IMR-90 (cell line): ENCODE measurements around the gene PLXNA4. TPM values are rescaled to one million over a fixed set of nuclear protein-coding genes. Genes with fewer than 3 reads are reported as not detected.

ENCODE experiments used
- ATAC-seq: fragments of 200-7000 bp; cut with Tn5 transposase; 2 replicates; pipeline ENCODE4 v1.9.1; 2020; ENCODE audit warnings: low read depth, mild to moderate bottlenecking, moderate library complexity
- BruUV-seq: library from RNA; stranded (reverse); fragments of 400-500 nt; replicated peaks from 2 replicates; lab custom pipeline; 2021; lab: Mats Ljungman, UMichigan
- CTCF ChIA-PET: fragments of 300-600 bp; formaldehyde crosslinking; extraction: SDS; loops from one replicate; lab custom pipeline; 2021; ENCODE audit warnings: antibody characterized with exemption; lab: Yijun Ruan, JAX
- POLR2A ChIA-PET: fragments of 300-600 bp; sonication (Branson Sonifier 250); formaldehyde crosslinking; loops from one replicate; lab custom pipeline; 2022; ENCODE audit warnings: antibody characterized with exemption; ENCODE audit not compliant: unreplicated experiment; lab: Charles Lee
- DNase-seq: peaks from one replicate; pipeline ENCODE4 v3.0.0; 2013
- H2AFZ ChIP-seq: replicated peaks from 2 replicates; pipeline ENCODE3; 2013; ENCODE audit warnings: low read length, mild to moderate bottlenecking; ENCODE audit not compliant: poor library complexity
- H2AK5ac ChIP-seq: 2 replicates; pipeline ENCODE4 v1.6.1; 2013; ENCODE audit warnings: low read depth, low read length, inconsistent platforms
- H2AK9ac ChIP-seq: replicated peaks from 2 replicates; pipeline ENCODE3; 2013; ENCODE audit warnings: mild to moderate bottlenecking, low read depth, low read length, moderate library complexity; ENCODE audit not compliant: poor library complexity
- H2BK120ac ChIP-seq: 2 replicates; pipeline ENCODE4 v1.6.1; 2013; ENCODE audit warnings: low read depth, low read length, inconsistent platforms
- H2BK15ac ChIP-seq: 3 replicates; pipeline ENCODE4 v1.6.1; 2013; ENCODE audit warnings: low read depth, low read length, inconsistent platforms
- H2BK20ac ChIP-seq: 2 replicates; pipeline ENCODE4 v1.6.1; 2013; ENCODE audit warnings: low read depth, mild to moderate bottlenecking, inconsistent platforms, low read length, moderate library complexity
- H2BK5ac ChIP-seq: 2 replicates; pipeline ENCODE4 v1.6.1; 2013; ENCODE audit warnings: mild to moderate bottlenecking, low read depth, low read length, inconsistent platforms; ENCODE audit not compliant: poor library complexity, severe bottlenecking
- H3K14ac ChIP-seq: replicated peaks from 2 replicates; pipeline ENCODE4 v1.6.1; 2013; ENCODE audit warnings: low read depth, low read length, inconsistent platforms
- H3K18ac ChIP-seq: 2 replicates; pipeline ENCODE4 v1.6.1; 2013; ENCODE audit warnings: low read depth, low read length, control low read depth
- H3K23ac ChIP-seq: 2 replicates; pipeline ENCODE4 v1.6.1; 2013; ENCODE audit warnings: low read depth, low read length, inconsistent platforms
- H3K27ac ChIP-seq: 2 replicates; pipeline ENCODE4 v1.5.1; 2013; ENCODE audit warnings: mild to moderate bottlenecking, control low read depth, low read length; ENCODE audit not compliant: insufficient read depth
- H3K27me3 ChIP-seq: 2 replicates; pipeline ENCODE4 v1.6.1; 2013; ENCODE audit warnings: low read length; ENCODE audit not compliant: control insufficient read depth, insufficient read depth
- H3K36me3 ChIP-seq: 2 replicates; pipeline ENCODE4 v1.6.1; 2013; ENCODE audit warnings: low read length, mixed read lengths; ENCODE audit not compliant: control insufficient read depth, insufficient read depth
- H3K4ac ChIP-seq: 2 replicates; pipeline ENCODE4 v1.6.1; 2013; ENCODE audit warnings: low read depth, low read length, inconsistent platforms
- H3K4me1 ChIP-seq: 2 replicates; pipeline ENCODE4 v1.6.1; 2013; ENCODE audit warnings: low read length, mixed read lengths; ENCODE audit not compliant: control insufficient read depth, insufficient read depth
- H3K4me2 ChIP-seq: 2 replicates; pipeline ENCODE4 v1.6.1; 2013; ENCODE audit warnings: low read depth, mild to moderate bottlenecking, control low read depth, low read length, moderate library complexity
- H3K4me3 ChIP-seq: 2 replicates; pipeline ENCODE4 v1.5.1; 2013; ENCODE audit warnings: low read depth, mild to moderate bottlenecking, control low read depth, low read length, moderate library complexity; ENCODE audit not compliant: insufficient read depth
- H3K56ac ChIP-seq: 2 replicates; pipeline ENCODE4 v1.6.1; 2013; ENCODE audit warnings: low read length, inconsistent platforms; ENCODE audit not compliant: insufficient read depth; ENCODE audit errors: extremely low read depth
- H3K79me1 ChIP-seq, 2 experiments: 2 replicates each; pipeline ENCODE4 v1.6.1; 2013; ENCODE audit warnings: low read length in 2 of 2, inconsistent platforms in 1 of 2, low read depth in 1 of 2
- H3K9ac ChIP-seq: 2 replicates; pipeline ENCODE4 v1.6.1; 2013; ENCODE audit warnings: low read depth, low read length, control low read depth
- H3K9me1 ChIP-seq: 2 replicates; pipeline ENCODE4 v1.6.1; 2013; ENCODE audit warnings: low read length, inconsistent platforms; ENCODE audit not compliant: insufficient read depth
- H3K9me3 ChIP-seq: 2 replicates; pipeline ENCODE4 v1.6.1; 2013; ENCODE audit warnings: low read length; ENCODE audit not compliant: control insufficient read depth, insufficient read depth
- H4K20me1 ChIP-seq: 2 replicates; pipeline ENCODE4 v1.6.1; 2013; ENCODE audit warnings: low read length, inconsistent platforms; ENCODE audit not compliant: insufficient read depth
- H4K5ac ChIP-seq: 2 replicates; pipeline ENCODE4 v1.6.1; 2013; ENCODE audit warnings: mild to moderate bottlenecking, low read depth, low read length, control low read depth
- H4K8ac ChIP-seq, 2 experiments: 2 replicates each; pipeline ENCODE4 v1.6.1; 2013; ENCODE audit warnings: low read depth in 2 of 2, low read length in 2 of 2, control low read depth in 1 of 2, inconsistent platforms in 1 of 2
- H4K91ac ChIP-seq: 2 replicates; pipeline ENCODE4 v1.6.1; 2013; ENCODE audit warnings: low read depth, low read length, inconsistent platforms; ENCODE audit not compliant: insufficient read depth
- BHLHE40 ChIP-seq: fragments of 150-350 bp; IDR thresholded peaks from 2 replicates; pipeline ENCODE4 v1.6.1; 2016; ENCODE audit warnings: mild to moderate bottlenecking, low read depth, low read length
- MAFK ChIP-seq: IDR thresholded peaks from 2 replicates; pipeline ENCODE4 v1.6.1; 2012; ENCODE audit warnings: low read depth, low read length, improper control_type of control experiment
- NFE2L2 ChIP-seq: fragments of 150-350 bp; IDR thresholded peaks from 2 replicates; pipeline ENCODE4 v1.6.1; 2016; ENCODE audit warnings: low read depth, mild to moderate bottlenecking, low read length
- RAD21 ChIP-seq: IDR thresholded peaks from 2 replicates; pipeline ENCODE4 v1.6.1; 2012; ENCODE audit warnings: low read length, improper control_type of control experiment
- SMC3 ChIP-seq: fragments of 150-350 bp; IDR thresholded peaks from 2 replicates; pipeline ENCODE4 v1.6.1; 2016; ENCODE audit warnings: low read depth, mild to moderate bottlenecking, antibody characterized with exemption, low read length, moderate library complexity
- dilution Hi-C: fragments of 300-500 bp; cut with HindIII; formaldehyde crosslinking; loops from one replicate; pipeline ENCODE4 v1.14.3; 2018; ENCODE audit warnings: low sequenced_read_pairs; ENCODE audit not compliant: unreplicated experiment
- in situ Hi-C: fragments of 300-500 bp; cut with MboI; formaldehyde crosslinking; loops from 3 replicates; pipeline ENCODE4 v1.14.3; 2019; ENCODE audit warnings: low sequenced_read_pairs, inconsistent platforms, mixed read lengths
- intact Hi-C: fragments of 100-400 bp; cut with micrococcal nuclease; formaldehyde crosslinking; loops from 2 replicates; pipeline ENCODE4 v1.10.0; 2022
- polyA plus RNA-seq, 3 experiments: library from polyadenylated mRNA; depleted of rRNA; stranded (reverse); fragments of >200 nt; gene quantifications; 2 replicates each; pipeline ENCODE4 v1.2.3, GENCODE V29; 2012; ENCODE audit warnings: low replicate concordance in 1 of 3
- total RNA-seq: library from RNA; depleted of rRNA; stranded (reverse); fragments of >200 nt; gene quantifications from 2 replicates; pipeline ENCODE4 v1.2.3, GENCODE V29; 2012

PLXNA4 gene
- total and polyA plus RNA-seq, 2 of the 4 experiments (the other 2 are of a cell fraction) = under 0.01 TPM

GRCh38 chr7:132234711-132235110, 341.6 kb downstream of the PLXNA4 start:
- no peak for DNase-seq

More at GRCh38 chr7:132234711-132235110, 341.6 kb downstream of the PLXNA4 start:
- no peaks in the 10 kb centered on the region for H3K4me1 ChIP-seq
- no peak overlapping the region for H2BK5ac ChIP-seq
- no peaks in the 10 kb centered on the region for H3K27me3 ChIP-seq
- no peak for ATAC-seq
- H3K18ac ChIP-seq = no peak overlapping the region
- TF ChIP-seq RAD21 = no peak
- TF ChIP-seq BHLHE40 = no peak
- TF ChIP-seq SMC3 = no peak
- TF ChIP-seq MAFK = no peak
- TF ChIP-seq NFE2L2 = no peak
- no peak overlapping the region for H3K9ac ChIP-seq
- no peaks in the 10 kb centered on the region for H3K9me1 ChIP-seq
- in situ Hi-C loops = no loop called here
- ChIA-PET CTCF (no interaction called here), POLR2A (no interaction called here)
- no peaks in the 10 kb centered on the region for H4K20me1 ChIP-seq
- H2AFZ ChIP-seq = no peak overlapping the region
- H4K5ac ChIP-seq = no peak overlapping the region
- BruUV-seq = no TSS peak
- H3K56ac ChIP-seq = no peak overlapping the region
- H3K79me1 ChIP-seq = no peaks in the 10 kb centered on the region
- H3K27ac ChIP-seq = no peak overlapping the region
- no peak overlapping the region for H3K23ac ChIP-seq
- H3K36me3 ChIP-seq = no peaks in the 10 kb centered on the region
- intact Hi-C loops = no loop called here
- H2BK15ac ChIP-seq = no peak overlapping the region
- H2BK20ac ChIP-seq = no peak overlapping the region
- no peak overlapping the region for H2BK120ac ChIP-seq
- H2AK9ac ChIP-seq = no peak overlapping the region
- no peaks in the 10 kb centered on the region for H3K9me3 ChIP-seq
- H3K4me2 ChIP-seq = no peak overlapping the region
- H3K14ac ChIP-seq = no peak overlapping the region
- H4K91ac ChIP-seq = no peak overlapping the region
- no peak overlapping the region for H3K4me3 ChIP-seq
- H4K8ac ChIP-seq = no peak overlapping the region
- no peak overlapping the region for H2AK5ac ChIP-seq
- dilution Hi-C loops = no loop called here
- no peak overlapping the region for H3K4ac ChIP-seq
